Stimulated activated CD8-positive, alpha-beta memory T cell treated with anti-CD3 and anti-CD28 coated beads, Interleukin-2, amount 100 ng/mL, for 48 hours (primary cell): ENCODE measurements around the gene PDE1A.

Experiments
- DNase-seq, 2 donors: peaks; one replicate each; pipeline ENCODE4 v3.0.0-alpha.2; 2020; ENCODE audit warnings: low read depth in 2 of 2

PDE1A gene

GRCh38 chr2:182133195-182133891 is 293.5 kb downstream of the PDE1A start:
- DNase-seq: no peak

- DNase-seq: no peak
Observed at GRCh38 chr2:182132605-182133004, 294.2 kb downstream of the PDE1A start.

DNA sequence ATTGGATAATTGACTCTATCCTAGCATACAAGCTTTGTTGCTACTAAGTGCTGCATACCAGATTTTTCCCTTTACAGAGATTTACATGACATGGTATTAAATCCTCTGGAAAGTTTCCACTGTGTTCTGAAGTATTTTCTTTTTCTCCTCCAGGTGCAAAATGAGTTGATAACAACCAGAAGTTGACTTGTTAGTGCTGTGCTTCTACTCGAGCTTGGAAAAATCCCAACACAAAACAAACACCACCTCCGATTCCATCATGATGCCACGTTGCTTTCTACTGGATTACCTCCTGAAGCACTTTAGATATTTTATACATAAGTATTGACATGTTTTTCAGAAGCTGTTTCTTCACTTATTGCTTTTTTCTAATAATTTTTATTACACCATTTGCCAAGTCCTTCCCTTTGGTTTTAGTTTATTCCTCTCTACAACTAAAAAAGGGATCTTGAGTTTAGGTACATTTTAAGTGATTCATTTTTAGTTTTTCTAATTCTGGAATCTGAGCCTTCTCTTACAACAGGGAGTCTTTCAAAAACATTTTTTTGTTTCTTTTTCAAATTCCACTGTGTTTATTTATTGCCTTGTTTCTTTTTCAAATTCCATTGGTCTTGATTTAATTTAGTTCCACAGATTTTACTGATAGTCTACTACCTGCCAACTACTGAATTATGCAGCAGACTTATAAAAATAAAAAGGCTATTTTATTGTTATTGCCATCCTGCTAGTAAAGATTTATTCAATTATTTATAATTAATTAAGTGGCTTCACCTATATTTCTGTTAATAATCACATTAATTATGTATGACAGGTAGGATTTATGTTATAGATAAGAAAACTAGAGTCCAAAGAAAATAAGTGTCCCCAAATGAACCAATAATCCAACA is 297.8 kb downstream of the PDE1A start:
- no peak for DNase-seq

DNA sequence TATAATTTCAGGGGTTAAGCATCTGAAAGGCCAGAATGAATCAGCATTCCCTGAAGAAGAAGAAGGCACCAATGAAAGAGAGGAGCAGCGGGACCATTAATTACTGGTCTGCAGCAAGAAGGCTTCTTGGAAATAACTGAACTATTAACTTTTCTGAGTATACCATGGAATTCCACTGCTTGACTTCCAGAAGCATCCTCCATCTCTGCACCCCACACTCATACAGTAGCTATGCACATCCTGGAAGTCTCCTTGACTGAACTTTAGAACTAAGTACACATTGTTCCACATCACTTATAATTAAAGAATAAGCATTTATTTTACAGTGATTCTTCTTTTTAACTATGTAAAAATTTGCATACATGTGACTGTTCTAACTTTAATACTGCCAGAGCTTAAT is 309.6 kb downstream of the PDE1A start:
- no peak for DNase-seq

DNA sequence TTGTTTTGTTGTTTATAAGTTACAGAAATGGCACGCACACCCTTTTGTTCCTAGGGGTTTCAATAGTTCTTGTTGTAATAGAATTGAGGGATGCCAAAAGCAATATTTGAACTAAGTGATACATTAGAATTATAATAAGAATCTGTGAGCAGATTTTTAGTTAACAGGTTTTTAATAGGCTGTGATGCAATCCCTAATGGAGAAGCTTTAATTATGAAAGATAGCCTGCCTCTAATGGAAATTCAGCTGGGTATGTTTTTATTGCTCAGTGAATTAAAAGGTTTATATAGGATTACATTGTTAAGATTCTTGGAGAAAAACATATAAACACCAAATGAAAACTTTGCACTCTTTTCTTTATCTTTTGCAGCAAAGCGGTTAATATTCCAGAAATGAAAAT is 310.1 kb downstream of the PDE1A start:
- DNase-seq: no peak

GRCh38 chr2:182115258-182115657 is 311.6 kb downstream of the PDE1A start:
- no peak for DNase-seq

DNA sequence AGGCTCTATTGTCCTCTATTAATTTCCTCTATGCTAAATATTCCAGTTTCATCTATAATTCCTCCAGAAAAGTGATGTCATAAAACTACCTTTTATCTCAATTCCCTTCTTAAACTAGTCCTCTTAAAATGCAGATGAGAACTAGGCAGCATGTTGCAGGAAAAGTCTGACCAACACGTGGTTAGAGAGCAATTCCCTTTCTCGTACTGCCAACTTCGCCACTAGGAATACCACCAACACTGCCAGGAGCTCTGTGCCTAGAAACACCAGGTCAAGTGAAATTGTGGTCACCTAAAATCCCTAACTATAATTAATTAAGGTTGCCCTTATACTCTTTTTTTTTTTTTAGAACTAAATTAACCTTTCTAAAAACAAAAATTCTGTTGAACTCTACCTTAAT is 313.5 kb downstream of the PDE1A start:
- no peak for DNase-seq

GRCh38 chr2:182110347-182110746 is 316.5 kb downstream of the PDE1A start:
- DNase-seq: no peak

DNA sequence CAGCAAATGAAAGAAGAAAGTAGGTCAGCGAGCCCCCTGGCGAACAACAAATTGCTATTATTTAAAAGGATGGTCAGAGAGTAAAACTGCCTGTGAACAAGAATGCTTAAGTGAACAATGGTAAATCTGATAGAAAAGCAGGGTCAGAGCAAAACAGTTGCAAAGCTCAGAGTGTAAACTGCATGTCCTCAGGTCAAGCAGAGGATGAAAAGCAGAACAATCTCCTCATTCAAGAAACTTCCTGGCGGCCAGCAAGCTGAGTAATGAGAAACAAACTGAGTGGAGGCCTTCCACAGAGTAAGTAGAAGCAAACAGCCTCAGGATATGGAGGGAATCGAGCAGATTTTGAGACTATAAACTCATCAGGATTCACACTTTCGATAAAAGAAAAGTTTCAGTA is 323.3 kb downstream of the PDE1A start:
- no peak for DNase-seq

GRCh38 chr2:182101263-182101662 is 325.6 kb downstream of the PDE1A start:
- DNase-seq: no peak

GRCh38 chr2:182098648-182099047 is 328.2 kb downstream of the PDE1A start:
- DNase-seq: no peak

DNA sequence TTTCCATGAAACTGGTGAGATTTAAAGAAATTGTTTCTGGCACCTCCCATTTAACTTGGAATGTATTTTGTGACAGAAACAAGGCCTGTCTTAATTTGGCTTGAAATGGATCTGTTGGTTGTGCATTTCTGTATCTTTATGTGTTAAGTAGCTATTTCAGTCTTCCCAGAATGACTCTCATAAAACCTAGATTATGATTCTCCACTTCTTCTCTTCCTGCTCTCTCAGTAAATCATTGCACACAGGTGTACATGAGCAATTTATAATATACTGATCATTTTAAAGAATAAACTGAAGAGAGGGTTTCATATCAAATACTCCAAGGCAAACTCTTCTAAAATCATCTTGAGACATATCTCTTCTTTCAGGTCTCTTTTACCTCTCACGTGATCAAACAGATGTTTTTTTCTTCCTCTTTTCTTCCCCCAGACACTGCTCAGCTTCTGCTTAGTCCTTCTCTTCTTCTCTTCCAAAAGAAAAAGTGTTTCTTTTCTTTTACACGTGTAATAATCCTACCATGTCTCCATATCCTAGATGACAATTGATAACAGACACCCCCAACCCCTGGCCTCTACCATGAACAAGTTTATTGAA is 329.2 kb downstream of the PDE1A start:
- no peak for DNase-seq

- no peak for DNase-seq
Observed at GRCh38 chr2:182090486-182090885, 336.4 kb downstream of the PDE1A start.
